GM12892 (cell line): Measurements from ENCODE around the gene AKAP13.

ENCODE experiments used
- POLR2A ChIP-seq: IDR thresholded peaks from 2 replicates; pipeline ENCODE4 v1.6.1; 2011; ENCODE audit warnings: low read depth, low read length, control low read depth
- POLR2AphosphoS5 ChIP-seq: IDR thresholded peaks from 2 replicates; pipeline ENCODE4 v1.6.1; 2011; ENCODE audit warnings: low read depth, low read length, control low read depth
- TAF1 ChIP-seq: IDR thresholded peaks from 2 replicates; pipeline ENCODE4 v1.6.1; 2011; ENCODE audit warnings: low read depth, mild to moderate bottlenecking, control low read depth, low read length, borderline replicate concordance

DNA sequence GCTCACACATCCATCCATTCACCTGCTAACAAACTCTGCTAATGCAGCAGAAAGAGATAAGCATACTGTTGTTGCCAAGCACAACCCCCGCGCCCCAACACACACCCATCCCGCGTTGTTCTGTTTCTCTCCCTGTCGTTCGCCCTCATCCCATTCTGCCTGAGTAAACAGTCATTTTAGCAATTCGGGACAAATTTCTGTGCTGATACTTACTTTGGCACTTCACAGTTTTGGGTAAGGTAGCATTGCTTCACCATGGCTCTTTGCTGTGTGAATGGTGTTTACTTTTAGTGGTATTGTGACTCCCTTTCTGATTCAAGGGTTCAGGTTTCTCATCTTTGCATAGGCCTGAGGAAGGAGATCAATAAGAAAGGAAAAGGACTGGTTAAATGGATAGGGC lies 149.7 kb downstream of the AKAP13 start:
- TF ChIP-seq POLR2AphosphoS5, result no peak
- no peak for TF ChIP-seq POLR2A
- no peak for TF ChIP-seq TAF1
